ENCODE measurements around the gene GRM2.

GRCh38 chr3:51706788-51707731 is at the start of gene GRM2:
- TF ChIP-seq CTCF (conservative IDR thresholded peaks at IDR 0.05; ENCODE audit: low read depth, low read length) (no peak), EZH2 (IDR thresholded peaks at IDR 0.05; ENCODE audit: low read length, unreplicated experiment) (no peak)

Measured in PC-3 (cell line).